GM21619 (cell line): ENCODE results near the gene CUEDC2.

Experiments
- ATAC-seq: cut with Tn5 transposase; IDR thresholded peaks from one replicate; pipeline ENCODE4 v1.9.1; 2021; ENCODE audit not compliant: unreplicated experiment

CUEDC2 gene

DNA sequence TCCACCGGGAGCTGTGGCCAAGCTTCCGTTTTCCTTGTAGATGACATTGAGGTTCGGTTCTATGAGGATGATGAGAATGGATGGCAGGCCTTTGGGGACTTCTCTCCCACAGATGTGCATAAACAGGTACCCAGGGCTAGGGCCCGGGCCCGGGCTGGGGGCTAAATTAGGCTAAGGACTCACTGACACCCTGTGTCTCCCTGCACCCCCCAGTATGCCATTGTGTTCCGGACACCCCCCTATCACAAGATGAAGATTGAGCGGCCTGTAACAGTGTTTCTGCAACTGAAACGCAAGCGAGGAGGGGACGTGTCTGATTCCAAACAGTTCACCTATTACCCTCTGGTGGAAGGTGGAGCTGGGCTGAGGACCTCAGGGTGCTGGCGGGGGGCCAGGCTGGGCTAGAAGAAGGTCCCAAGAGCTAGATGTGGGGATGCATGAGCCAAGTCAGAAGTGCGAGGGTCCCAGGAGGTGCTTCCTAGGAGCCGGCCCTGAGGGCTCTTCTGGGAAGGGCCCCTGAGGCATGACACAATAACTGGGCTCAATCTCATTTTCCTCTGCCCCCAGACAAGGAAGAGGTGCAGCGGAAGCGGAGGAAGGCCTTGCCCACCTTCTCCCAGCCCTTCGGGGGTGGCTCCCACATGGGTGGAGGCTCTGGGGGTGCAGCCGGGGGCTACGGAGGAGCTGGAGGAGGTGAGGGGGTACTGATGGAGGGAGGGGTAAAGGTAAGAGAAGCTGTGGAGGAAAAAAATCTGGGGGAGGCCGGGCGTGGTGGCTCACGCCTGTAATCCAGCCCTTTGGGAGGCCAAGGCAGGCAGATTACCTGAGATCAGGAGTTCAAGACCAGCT is 34.0 kb downstream of the CUEDC2 start:
- no peak for ATAC-seq

DNA sequence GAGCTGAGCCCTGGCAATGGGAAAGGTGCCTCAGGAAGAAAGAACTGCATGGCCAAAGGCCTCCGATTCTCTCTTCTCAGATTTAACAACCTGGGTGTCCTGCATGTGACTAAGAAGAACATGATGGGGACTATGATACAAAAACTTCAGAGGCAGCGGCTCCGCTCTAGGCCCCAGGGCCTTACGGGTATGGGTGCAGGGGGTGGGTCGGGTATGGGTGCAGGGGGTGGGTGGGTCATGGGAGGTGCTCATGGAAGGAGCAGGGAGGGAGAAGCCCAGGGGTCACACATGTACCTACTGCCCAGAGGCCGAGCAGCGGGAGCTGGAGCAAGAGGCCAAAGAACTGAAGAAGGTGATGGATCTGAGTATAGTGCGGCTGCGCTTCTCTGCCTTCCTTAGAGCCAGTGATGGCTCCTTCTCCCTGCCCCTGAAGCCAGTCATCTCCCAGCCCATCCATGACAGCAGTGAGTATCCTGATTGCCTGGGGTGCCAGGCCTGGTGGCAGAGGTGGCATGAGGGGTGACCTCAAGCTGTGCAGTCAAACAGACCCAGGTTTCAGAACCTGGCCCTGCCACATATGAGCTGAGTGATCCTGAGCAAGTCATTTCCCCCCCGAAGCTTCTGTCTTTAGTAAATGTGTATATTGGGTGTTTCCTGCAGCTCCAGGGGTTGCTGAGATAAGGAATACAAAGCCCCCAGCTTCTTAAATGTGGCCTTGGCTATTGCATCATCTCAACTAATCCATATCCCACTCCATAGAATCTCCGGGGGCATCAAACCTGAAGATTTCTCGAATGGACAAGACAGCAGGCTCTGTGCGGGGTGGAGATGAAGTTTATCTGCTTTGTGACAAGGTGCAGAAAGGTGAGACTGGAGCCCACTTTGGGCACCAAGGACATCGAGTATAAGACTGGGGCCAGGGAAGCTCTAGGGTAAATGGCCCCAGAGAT is 34.9 kb downstream of the CUEDC2 start:
- ATAC-seq: no peak

DNA sequence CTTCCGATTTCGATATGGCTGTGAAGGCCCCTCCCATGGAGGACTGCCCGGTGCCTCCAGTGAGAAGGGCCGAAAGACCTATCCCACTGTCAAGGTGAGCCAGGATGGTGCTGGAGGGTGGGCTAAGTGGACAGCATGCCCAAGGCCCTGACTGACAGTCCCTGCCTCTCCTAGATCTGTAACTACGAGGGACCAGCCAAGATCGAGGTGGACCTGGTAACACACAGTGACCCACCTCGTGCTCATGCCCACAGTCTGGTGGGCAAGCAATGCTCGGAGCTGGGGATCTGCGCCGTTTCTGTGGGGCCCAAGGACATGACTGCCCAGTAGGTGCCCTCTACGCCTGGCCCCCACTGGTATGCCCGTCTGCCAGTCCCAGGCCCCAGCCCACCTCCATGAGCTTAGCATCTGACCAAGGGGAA is 35.6 kb downstream of the CUEDC2 start:
- ATAC-seq: no peak

GRCh38 chr10:102396317-102396650 is 36.1 kb downstream of the CUEDC2 start:
- no peak for ATAC-seq

DNA sequence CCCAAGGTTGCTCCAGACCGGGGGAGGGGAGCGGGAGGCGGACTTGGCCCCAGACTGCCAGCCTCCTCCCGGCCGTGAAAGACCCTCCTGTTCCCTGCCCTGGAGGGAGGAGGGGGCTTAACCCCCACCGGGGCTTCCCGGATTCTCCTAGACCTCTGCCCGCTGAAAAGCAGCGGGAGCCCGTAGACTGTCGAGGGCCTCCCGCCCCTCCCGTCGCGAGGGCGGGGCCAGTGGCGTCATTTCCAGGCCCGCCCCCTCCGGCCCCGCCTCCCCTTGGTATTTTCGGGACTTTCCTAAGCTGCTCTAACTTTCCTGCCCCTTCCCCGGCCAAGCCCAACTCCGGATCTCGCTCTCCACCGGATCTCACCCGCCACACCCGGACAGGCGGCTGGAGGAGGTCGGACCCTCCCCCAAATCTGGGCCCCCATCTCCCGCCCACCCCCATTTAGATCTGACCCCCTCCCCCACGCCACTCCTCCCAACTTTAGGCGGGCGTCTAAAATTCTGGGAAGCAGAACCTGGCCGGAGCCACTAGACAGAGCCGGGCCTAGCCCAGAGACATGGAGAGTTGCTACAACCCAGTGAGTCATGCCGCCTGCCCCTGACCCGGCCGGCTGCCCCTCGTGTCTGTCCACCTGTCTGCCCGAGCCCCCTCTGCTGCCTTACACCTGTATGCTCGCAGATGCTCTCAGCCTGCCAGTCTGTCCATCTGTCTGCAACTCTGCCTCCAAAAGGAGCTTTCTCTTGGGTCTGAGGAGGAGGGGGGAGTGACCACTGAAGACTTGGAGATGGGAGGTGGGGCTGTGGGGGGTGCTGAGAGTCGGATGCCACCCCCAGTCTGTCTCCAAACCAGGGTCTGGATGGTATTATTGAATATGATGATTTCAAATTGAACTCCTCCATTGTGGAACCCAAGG is 36.7 kb downstream of the CUEDC2 start, which contains the start of gene NFKB2:
NFKB2 (plus strand) TSS at position 306 of the 917 bp plus-strand sequence; CDS start at position 561, 255 bp downstream.
- ATAC-seq: peak; percentile 24

DNA sequence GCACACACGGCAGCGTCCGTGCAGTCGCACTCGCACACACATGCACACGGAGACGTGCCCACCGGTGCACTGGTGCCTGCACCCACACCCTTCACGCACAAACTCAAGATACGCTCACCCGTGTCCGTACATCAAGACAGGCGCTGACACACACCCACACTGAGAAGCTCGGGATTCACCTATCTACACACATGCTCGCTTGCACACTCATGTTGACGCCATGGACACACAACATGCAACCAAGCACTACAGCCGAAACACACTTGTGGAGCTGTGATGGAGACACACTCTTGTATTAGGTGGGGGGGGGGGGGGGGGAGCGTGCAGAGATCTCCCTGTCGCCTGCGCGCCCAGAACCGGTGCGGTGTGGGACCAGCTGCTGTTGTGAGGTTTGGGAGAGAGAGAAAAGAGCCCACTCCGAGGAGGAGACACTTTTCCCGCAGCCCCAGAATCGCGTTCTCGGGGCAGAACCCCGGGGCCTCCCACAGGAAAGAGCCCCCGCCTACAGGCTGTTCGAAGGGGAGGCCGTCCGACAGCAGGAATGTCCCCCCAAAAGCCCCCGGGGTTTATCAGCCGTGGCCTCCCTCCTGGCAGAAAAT is 37.5 kb downstream of the CUEDC2 start:
- no peak for ATAC-seq

GRCh38 chr10:102394079-102394800 is 38.1 kb downstream of the CUEDC2 start:
- peak; percentile 74 for ATAC-seq

- no peak for ATAC-seq
Measured at GRCh38 chr10:102393411-102394078, 38.8 kb downstream of the CUEDC2 start.

DNA sequence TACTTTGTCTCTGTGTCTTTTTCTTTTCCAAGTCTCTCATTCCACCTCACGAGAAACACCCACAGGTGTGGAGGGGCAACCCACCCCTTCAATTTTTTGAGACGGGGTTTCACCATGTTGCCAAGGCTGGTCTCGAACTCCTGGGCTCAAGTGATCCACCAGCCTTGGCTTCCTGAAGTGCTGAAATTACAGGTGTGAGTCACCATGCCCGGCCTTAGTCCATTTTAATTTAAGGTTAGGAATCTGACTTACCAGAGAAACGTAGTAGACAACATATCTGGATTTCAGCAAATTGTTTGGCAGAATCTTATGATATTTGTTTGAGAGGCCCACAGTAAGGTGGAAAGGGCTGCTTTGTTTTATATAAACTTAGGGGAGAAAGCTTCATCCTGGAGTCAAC is 40.1 kb downstream of the CUEDC2 start:
- ATAC-seq: no peak

DNA sequence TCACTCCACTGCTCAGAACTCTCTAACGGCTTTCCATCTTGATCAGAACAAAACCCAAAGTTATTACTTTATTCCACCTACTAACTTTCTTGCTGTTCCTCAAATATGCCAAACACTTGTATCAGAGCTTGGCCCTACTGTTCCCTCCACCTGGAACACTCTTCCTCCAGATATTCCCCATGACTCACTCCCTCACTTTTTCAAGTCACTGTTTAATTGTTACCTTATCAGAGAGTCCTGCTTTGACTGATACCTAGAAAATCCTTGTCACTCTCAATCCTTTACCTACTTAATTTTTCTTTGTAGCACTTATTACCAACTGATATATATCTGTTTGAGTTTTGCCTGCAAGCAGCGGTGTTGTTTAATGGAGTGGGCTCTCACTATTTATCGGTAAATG is 42.5 kb downstream of the CUEDC2 start:
- ATAC-seq: no peak

- ATAC-seq: no peak
Measured at GRCh38 chr10:102384606-102385429, 47.6 kb downstream of the CUEDC2 start.

DNA sequence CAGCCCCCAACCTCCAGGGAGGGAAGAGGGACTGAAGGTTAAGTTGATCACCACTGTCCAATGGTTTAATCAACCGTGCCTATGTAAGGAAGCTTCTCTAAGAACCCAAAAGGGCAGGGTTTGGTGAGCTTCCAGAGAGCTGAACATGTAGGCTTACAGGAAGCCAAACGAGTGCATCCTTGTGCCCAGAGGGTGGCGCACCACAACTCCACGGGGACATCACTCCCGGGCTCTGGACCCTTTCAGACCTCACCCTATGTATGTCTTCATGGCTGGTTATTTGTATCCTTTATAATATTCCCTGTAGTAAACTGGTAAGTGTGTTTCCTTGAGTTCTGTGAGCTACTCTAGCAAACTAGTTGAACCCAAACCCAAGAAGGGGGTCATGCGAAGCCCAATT is 48.3 kb downstream of the CUEDC2 start:
- ATAC-seq: no peak

GRCh38 chr10:102382871-102383270 is 49.5 kb downstream of the CUEDC2 start:
- no peak for ATAC-seq

DNA sequence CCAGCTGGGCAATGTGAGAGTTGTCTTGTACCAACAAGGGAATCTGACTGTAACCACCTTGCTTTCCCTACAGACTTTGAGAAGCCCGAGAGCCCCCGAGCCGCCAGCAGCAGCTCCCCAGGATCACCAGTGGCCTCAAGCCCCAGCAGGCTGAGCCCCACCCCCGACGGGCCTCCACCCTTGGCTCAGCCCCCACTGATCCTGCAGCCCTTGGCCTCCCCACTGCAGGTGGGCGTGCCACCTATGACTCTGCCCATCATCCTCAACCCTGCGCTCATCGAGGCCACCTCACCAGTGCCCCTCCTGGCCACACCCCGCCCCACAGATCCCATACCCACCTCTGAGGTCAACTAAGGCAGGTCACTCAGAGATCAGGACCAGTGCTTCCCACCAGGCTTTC is 50.4 kb downstream of the CUEDC2 start:
- ATAC-seq: no peak

DNA sequence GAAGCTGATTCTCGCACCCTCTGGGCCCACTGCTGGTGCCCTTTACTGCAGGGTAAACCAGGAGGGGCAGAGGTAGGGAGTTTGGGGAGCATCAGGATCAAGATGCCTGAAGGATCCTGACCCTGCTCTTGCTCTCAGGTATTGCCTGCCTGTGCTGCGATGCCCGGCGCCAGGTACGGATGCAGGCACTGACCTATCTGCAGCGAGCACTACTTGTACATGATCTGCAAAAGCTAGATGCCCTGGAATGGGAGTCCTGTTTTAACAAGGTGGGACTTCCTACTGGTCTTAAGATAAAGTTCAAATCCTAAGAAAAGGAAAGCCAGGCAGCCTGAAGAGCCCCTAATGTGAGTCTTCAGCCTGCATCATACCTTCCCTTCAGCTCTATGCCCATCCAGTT is 53.0 kb downstream of the CUEDC2 start:
- no peak for ATAC-seq

DNA sequence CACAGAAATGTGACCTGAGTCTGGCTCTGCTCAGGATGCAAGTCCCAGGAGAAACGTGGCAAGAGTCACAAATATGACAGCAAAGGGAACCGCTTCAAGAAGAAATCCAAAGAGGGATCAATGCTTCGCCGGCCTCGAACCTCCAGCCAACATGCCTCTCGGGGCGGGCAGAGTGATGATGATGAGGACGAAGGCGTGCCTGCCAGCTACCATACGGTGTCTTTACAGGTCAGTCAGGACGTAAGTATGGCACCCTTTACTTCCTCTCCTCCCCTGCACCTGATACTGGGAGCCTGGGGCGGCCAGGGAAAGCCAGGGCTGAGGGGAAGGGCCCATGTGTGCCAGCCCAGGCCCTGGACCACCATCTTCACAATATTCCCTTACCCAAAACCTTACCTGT is 55.5 kb downstream of the CUEDC2 start:
- ATAC-seq: no peak

DNA sequence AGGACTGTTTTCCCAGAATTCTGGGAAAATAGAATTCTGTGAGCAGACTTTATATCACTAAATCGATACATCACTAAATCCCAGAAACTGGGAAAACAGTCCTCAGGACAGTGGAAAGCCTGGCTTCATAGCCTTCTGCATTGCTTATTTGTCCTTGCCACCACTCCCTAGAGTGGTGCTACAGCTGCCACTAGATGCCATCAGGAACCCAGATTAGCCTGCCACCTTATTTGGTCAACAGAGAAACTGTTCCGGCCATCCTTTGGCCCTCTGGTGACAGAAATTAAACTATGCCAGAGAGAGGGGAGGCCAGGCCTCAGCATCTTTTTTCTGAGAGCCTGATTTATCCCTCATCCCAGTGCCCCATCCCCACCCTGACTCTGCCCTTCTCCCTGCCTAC is 56.5 kb downstream of the CUEDC2 start:
- ATAC-seq: no peak

DNA sequence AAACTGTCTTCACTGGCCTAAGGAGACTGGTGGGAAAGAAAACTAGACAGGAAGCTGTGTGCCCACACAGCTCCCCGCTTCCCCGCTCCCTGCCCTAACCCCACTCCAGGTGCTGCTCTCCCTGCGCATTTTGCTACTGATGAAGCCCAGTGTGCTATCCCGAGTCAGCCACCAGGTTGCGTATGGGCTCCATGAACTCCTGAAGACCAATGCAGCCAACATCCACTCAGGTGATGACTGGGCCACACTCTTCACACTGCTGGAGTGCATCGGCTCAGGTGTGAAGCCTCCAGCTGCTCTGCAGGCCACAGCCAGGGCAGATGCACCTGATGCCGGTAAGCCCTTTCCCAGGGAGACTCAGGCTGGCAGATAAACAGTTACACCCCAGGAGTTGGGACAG is 57.1 kb downstream of the CUEDC2 start:
- ATAC-seq: no peak
